ENCODE data around the gene RAB11FIP3. TPM values are rescaled to one million over a fixed set of nuclear protein-coding genes. Genes with fewer than 3 reads are reported as not detected.

Gene RAB11FIP3
- total and polyA plus RNA-seq, 2 of the 13 experiments (the other 11 are each of a cell fraction or from before 2014, with no cell fraction given) = 34.3 to 57.6 TPM

GRCh38 chr16:381789-382717, 43.4 kb upstream of the RAB11FIP3 start, which contains the start of gene PGAP6 (continued):
- TF ChIP-seq KIAA2018 (CRISPR knock-in tag; IDR thresholded peaks at IDR 0.05; ENCODE audit: borderline replicate concordance) (no peak), ZC3H13 (CRISPR knock-in tag; IDR thresholded peaks at IDR 0.05) (no peak), ZNF331 (CRISPR knock-in tag; IDR thresholded peaks at IDR 0.05) (no peak), ZNF343 (CRISPR knock-in tag; IDR thresholded peaks at IDR 0.05) (no peak), CHCHD3 (CRISPR knock-in tag; IDR thresholded peaks at IDR 0.05) (0 out of 2 replicates have a peak, but pooled peaks have one; percentile 31), TBX2 (CRISPR knock-in tag; IDR thresholded peaks at IDR 0.05; ENCODE audit: borderline replicate concordance) (0 out of 2 replicates have a peak, but pooled peaks have one; percentile 30), SMAD1 (CRISPR knock-in tag; IDR thresholded peaks at IDR 0.05; ENCODE audit: borderline replicate concordance, low read depth) (no peak), ZNF530 (CRISPR knock-in tag; IDR thresholded peaks at IDR 0.05; ENCODE audit: low read depth) (no peak), ZNF296 (CRISPR knock-in tag; conservative IDR thresholded peaks at IDR 0.05) (no peak), HNRNPH1 (optimal IDR thresholded peaks at IDR 0.05; ENCODE audit: low read depth, low read length) (peak; percentile 53), GMEB1 (CRISPR knock-in tag; IDR thresholded peaks at IDR 0.05; ENCODE audit: borderline replicate concordance) (no peak), FIP1L1 (IDR thresholded peaks at IDR 0.05; ENCODE audit: borderline replicate concordance, insufficient read depth, low read depth, low read length) (no peak), KLF15 (CRISPR knock-in tag; IDR thresholded peaks at IDR 0.05; ENCODE audit: borderline replicate concordance) (no peak)
- TF ChIP-seq, protein P1, sequence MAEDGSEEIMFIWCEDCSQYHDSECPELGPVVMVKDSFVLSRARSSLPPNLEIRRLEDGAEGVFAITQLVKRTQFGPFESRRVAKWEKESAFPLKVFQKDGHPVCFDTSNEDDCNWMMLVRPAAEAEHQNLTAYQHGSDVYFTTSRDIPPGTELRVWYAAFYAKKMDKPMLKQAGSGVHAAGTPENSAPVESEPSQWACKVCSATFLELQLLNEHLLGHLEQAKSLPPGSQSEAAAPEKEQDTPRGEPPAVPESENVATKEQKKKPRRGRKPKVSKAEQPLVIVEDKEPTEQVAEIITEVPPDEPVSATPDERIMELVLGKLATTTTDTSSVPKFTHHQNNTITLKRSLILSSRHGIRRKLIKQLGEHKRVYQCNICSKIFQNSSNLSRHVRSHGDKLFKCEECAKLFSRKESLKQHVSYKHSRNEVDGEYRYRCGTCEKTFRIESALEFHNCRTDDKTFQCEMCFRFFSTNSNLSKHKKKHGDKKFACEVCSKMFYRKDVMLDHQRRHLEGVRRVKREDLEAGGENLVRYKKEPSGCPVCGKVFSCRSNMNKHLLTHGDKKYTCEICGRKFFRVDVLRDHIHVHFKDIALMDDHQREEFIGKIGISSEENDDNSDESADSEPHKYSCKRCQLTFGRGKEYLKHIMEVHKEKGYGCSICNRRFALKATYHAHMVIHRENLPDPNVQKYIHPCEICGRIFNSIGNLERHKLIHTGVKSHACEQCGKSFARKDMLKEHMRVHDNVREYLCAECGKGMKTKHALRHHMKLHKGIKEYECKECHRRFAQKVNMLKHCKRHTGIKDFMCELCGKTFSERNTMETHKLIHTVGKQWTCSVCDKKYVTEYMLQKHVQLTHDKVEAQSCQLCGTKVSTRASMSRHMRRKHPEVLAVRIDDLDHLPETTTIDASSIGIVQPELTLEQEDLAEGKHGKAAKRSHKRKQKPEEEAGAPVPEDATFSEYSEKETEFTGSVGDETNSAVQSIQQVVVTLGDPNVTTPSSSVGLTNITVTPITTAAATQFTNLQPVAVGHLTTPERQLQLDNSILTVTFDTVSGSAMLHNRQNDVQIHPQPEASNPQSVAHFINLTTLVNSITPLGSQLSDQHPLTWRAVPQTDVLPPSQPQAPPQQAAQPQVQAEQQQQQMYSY (CRISPR knock-in tag; IDR thresholded peaks at IDR 0.05) = no peak
